ENCODE measurements around the gene EXOC4. TPM values are rescaled to one million over a fixed set of nuclear protein-coding genes. Genes with fewer than 3 reads are reported as not detected.
"Not testable (repeated sequence)": the region's sequence is repeated elsewhere in the genome, so short reads cannot be mapped to it uniquely, and the experiment has no call there.

EXOC4 gene
- total RNA-seq, 4 donors from 2014 or later, result 60.0 to 187 (median 80.1) TPM

- no peaks in the 10 kb centered on the region for H3K27me3 ChIP-seq
- TF ChIP-seq CTCF (IDR thresholded peaks at IDR 0.05), result no peak
- TF ChIP-seq POLR2AphosphoS5 (IDR thresholded peaks at IDR 0.05), result no peak
- no peak overlapping the region for H3K4me3 ChIP-seq
- H3K9me3 ChIP-seq, result no peaks in the 10 kb centered on the region
- DNase-seq (ENCODE audit: low spot score in 2 of 2), result no peak
- WGBS, result 72% methylated on average over 1 of the region's 1 CpG
- peaks cover 12% of the 10 kb centered on the region for H3K36me3 ChIP-seq
- H3K27ac ChIP-seq, result no peak overlapping the region
- no peaks in the 10 kb centered on the region for H3K4me1 ChIP-seq
These were observed 740.7 kb downstream of the EXOC4 start for GRCh38 chr7:133993547-133993946.

DNA sequence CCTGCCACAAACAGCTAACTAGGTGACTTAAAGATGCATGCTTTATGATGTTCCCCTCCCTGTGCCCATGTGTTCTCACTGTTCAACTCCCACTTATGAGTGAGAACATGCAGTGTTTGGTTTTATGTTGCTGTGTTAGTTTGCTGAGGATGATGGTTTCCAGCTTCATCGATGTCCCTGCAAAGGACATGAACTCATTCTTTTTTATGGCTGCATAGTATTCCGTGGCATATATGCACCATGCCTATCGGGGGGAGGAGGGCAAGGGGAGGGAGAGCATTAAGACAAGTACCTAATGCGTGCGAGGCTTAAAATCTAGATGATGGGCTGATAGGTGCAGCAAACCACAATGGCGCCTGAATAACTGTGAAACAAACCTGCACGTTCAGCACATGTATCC lies 741.2 kb downstream of the EXOC4 start:
- not testable (repeated sequence) for H3K4me1 ChIP-seq; H3K27me3 ChIP-seq; H3K4me3 ChIP-seq; H3K27ac ChIP-seq; DNase-seq (ENCODE audit: low spot score in 2 of 2); H3K9me3 ChIP-seq
- H3K36me3 ChIP-seq, result peaks cover 15% of the 10 kb centered on the region
- over 99% methylated on average over 7 of the region's 7 CpGs for WGBS

DNA sequence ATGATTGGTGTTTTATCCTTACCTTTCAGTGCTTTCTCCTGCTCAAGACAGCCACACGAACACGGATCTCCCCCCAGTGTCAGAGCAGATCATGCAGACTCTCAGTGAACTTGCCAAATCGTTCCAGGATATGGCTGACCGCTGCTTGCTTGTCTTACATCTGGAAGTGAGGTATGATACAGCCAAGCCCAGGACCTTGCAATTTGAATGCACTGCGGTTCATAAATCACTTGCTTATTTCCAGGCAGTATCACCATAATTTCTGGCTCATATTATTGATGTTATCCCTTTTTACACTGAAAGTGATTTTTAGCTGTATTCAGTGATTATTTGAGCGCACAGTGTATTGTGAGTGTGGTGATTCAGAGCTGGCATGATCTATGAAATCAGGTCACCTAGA lies 744.6 kb downstream of the EXOC4 start:
- 90% methylated on average over 6 of the region's 6 CpGs for WGBS
- Histone ChIP-seq H3K4me1 (no peaks in the 10 kb centered on the region), H3K36me3 (peaks cover 15% of the 10 kb centered on the region), H3K4me3 (no peak overlapping the region), H3K9me3 (no peaks in the 10 kb centered on the region), H3K27me3 (no peaks in the 10 kb centered on the region), H3K27ac (no peak overlapping the region)
- DNase-seq (ENCODE audit: low spot score in 2 of 2), result no peak
- TF ChIP-seq CTCF (IDR thresholded peaks at IDR 0.05), result no peak
- no peak for TF ChIP-seq POLR2AphosphoS5 (IDR thresholded peaks at IDR 0.05)
- no peak for TF ChIP-seq EP300 (IDR thresholded peaks at IDR 0.05)
- no peak for TF ChIP-seq POLR2A (IDR thresholded peaks at IDR 0.05)

- over 99% methylated on average over 2 of the region's 2 CpGs for WGBS
- Histone ChIP-seq H3K27me3 (no peaks in the 10 kb centered on the region), H3K27ac (no peak overlapping the region), H3K9me3 (no peaks in the 10 kb centered on the region), H3K4me3 (no peak overlapping the region), H3K36me3 (peaks cover 15% of the 10 kb centered on the region), H3K4me1 (no peaks in the 10 kb centered on the region)
- no peak for DNase-seq (ENCODE audit: low spot score in 2 of 2)
- TF ChIP-seq CTCF (IDR thresholded peaks at IDR 0.05) (no peak), POLR2AphosphoS5 (IDR thresholded peaks at IDR 0.05) (no peak), EP300 (IDR thresholded peaks at IDR 0.05) (no peak), POLR2A (IDR thresholded peaks at IDR 0.05) (no peak)
These were observed 746.3 kb downstream of the EXOC4 start for GRCh38 chr7:133999178-133999577.

DNA sequence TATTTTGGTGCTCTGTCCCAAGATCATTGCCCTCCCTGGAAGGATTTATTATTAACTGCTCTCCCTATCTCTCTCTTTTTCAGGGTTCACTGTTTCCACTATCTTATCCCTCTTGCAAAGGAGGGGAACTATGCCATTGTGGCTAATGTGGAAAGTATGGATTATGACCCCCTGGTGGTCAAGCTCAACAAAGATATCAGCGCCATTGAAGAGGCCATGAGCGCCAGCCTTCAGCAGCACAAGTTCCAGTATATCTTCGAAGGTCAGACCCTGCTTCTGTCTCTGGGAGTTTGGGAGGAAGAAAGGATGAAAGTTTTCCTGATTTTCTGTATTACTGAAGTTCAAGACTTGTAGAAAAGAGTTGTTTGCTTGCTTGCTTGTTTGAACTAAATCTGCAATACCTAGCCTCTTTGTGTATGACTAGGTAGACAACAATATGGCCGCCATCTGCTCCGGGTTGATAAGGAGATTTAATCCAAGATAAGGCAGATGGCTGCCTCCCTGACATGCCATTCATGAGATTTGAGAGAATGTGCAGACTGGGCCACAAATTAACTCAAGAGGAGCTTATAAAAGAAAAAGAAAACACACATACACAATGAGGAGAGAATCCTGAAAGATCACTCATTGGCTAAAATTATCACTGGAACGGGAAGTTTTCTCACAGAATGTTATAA lies 752.1 kb downstream of the EXOC4 start:
- TF ChIP-seq POLR2A (IDR thresholded peaks at IDR 0.05), result no peak
- TF ChIP-seq EP300 (IDR thresholded peaks at IDR 0.05), result no peak
- TF ChIP-seq POLR2AphosphoS5 (IDR thresholded peaks at IDR 0.05), result no peak
- TF ChIP-seq CTCF (IDR thresholded peaks at IDR 0.05), result no peak
- Histone ChIP-seq H3K4me1 (no peaks in the 10 kb centered on the region), H3K27me3 (no peaks in the 10 kb centered on the region), H3K9me3 (no peaks in the 10 kb centered on the region), H3K27ac (no peak overlapping the region), H3K36me3 (peaks cover 8% of the 10 kb centered on the region), H3K4me3 (no peak overlapping the region)
- DNase-seq (ENCODE audit: low spot score in 2 of 2), result no peak
- WGBS, result 86% methylated on average over 6 of the region's 6 CpGs
